ENCODE data around the gene ASAP2. TPM values are rescaled to one million over a fixed set of nuclear protein-coding genes. Genes with fewer than 3 reads are reported as not detected.

ASAP2 gene
- total RNA-seq, 2 donors from 2014 or later, result 9.2 to 17.8 TPM

GRCh38 chr2:9174771-9175437, 31.7 kb upstream of the ASAP2 start:
- TF ChIP-seq, protein P1, sequence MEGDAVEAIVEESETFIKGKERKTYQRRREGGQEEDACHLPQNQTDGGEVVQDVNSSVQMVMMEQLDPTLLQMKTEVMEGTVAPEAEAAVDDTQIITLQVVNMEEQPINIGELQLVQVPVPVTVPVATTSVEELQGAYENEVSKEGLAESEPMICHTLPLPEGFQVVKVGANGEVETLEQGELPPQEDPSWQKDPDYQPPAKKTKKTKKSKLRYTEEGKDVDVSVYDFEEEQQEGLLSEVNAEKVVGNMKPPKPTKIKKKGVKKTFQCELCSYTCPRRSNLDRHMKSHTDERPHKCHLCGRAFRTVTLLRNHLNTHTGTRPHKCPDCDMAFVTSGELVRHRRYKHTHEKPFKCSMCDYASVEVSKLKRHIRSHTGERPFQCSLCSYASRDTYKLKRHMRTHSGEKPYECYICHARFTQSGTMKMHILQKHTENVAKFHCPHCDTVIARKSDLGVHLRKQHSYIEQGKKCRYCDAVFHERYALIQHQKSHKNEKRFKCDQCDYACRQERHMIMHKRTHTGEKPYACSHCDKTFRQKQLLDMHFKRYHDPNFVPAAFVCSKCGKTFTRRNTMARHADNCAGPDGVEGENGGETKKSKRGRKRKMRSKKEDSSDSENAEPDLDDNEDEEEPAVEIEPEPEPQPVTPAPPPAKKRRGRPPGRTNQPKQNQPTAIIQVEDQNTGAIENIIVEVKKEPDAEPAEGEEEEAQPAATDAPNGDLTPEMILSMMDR (IDR thresholded peaks at IDR 0.05), result no peak
- no peak for TF ChIP-seq POLR2AphosphoS5 (IDR thresholded peaks at IDR 0.05)
- TF ChIP-seq POLR2A (IDR thresholded peaks at IDR 0.05), result no peak
- Histone ChIP-seq H3K4me1 (replicated peaks) (peaks cover 9% of the 10 kb centered on the region), H3K36me3 (no peaks in the 10 kb centered on the region), H3K27me3 (replicated peaks; ENCODE audit: insufficient read depth) (no peaks in the 10 kb centered on the region), H3K27ac (no peak overlapping the region), H3K9me3 (no peaks in the 10 kb centered on the region), H3K4me3 (no peak overlapping the region)
- no peak for DNase-seq (ENCODE audit: low spot score)
- intact Hi-C loops (cut with DNase I), result no loop called here
- 69% methylated on average over 10 of the region's 10 CpGs for WGBS

DNA sequence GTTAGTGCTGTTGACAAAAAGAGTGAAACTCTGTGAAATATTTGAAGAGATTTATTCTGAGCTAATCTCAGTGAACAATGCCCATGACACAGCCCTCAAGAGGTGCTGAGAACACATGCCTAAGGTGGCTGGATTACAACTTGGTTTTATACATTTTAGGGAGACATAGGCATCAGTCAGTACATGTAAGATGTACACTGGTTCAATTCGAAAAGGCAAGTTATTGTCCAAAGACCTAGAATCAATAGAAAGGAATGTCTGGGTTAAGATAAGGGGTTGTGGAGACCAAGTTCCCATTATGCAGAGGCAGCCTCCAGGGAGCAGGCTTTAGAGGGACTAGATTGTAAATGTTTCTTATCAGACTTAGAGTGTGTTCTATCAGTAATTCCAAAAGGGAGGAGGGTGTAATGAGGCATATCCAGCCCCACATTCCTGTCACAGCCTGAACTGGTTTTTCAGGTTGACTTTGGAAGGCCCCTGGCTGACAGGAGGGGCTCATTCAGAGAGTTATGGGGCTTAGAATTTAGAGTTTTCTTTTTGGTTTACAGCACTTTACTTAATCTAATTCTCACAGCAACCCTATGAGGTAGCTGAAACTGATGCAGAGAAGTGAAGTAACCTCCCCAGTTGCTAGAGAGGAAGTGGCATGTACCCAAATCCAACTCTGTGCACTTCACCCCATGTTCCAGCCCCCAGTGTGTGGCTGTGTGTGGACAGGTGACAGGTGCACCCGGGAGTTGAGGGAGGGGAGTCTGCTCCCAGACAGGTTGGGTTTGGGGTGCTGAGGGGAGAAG, 28.3 kb upstream of the ASAP2 start:
- intact Hi-C loops (cut with DNase I), result no loop called here
- DNase-seq (ENCODE audit: low spot score), result peak; percentile 53
- H3K9me3 ChIP-seq, result no peaks in the 10 kb centered on the region
- H3K27ac ChIP-seq, result peak overlapping the region; percentile 60 to 64
- WGBS, result 46% methylated on average over 2 of the region's 2 CpGs
- H3K27me3 ChIP-seq (replicated peaks; ENCODE audit: insufficient read depth), result no peaks in the 10 kb centered on the region
- H3K4me1 ChIP-seq (replicated peaks), result peaks cover 9% of the 10 kb centered on the region
- peak; percentile 42 for TF ChIP-seq POLR2AphosphoS5 (IDR thresholded peaks at IDR 0.05)
- TF ChIP-seq, protein P1 (IDR thresholded peaks at IDR 0.05), result no peak
- H3K4me3 ChIP-seq, result no peak overlapping the region
- no peaks in the 10 kb centered on the region for H3K36me3 ChIP-seq

DNA sequence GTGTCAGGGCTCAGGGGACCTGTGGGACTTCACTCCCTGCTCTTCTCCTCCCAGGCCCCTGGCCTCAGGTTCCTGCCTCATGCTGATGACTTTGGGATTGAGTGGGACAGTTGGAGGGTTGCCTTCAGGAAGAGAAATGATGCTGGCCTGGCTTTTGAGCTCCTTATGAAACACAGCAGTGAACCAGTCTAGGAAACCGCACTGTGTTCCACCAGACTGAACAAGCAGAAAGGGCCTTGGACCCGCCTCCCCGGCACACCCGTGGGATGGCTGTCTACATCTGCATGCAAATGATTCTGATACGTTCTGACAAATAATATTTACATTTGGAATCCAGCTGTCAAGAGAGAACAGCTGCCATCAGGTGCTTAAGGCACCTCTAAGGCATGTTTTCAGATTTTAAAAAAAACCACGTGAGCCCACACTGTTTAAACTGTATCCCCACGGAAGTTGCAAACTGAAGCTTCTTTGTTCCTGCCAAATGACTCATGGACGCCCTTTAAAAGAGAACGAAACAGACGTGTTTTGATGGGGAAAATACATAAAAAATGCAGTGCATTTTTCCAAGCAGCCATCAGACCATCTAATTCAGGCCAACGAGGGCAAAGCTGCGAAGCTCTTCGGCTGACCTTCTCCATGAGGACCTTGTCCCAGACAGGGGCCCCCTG, 27.6 kb upstream of the ASAP2 start:
- intact Hi-C loops (cut with DNase I), result no loop called here
- 25% methylated on average over 13 of the region's 13 CpGs for WGBS
- peaks cover 9% of the 10 kb centered on the region for H3K4me1 ChIP-seq (replicated peaks)

GRCh38 chr2:9179572-9180201, 26.9 kb upstream of the ASAP2 start:
- Histone ChIP-seq H3K9me3 (no peaks in the 10 kb centered on the region), H3K36me3 (no peaks in the 10 kb centered on the region), H3K4me1 (replicated peaks) (peaks cover 9% of the 10 kb centered on the region), H3K27ac (peak overlapping the region; percentile 60 to 64), H3K4me3 (no peak overlapping the region), H3K27me3 (replicated peaks; ENCODE audit: insufficient read depth) (no peaks in the 10 kb centered on the region)
- TF ChIP-seq, protein P1 (IDR thresholded peaks at IDR 0.05), result no peak
- TF ChIP-seq POLR2A (IDR thresholded peaks at IDR 0.05), result no peak
- TF ChIP-seq POLR2AphosphoS5 (IDR thresholded peaks at IDR 0.05), result no peak
- intact Hi-C loops (cut with DNase I), result no loop called here
- no peak for DNase-seq (ENCODE audit: low spot score)
- 63% methylated on average over 9 of the region's 9 CpGs for WGBS

More for the DNA sequence above, 27.6 kb upstream of the ASAP2 start:
- H3K4me3 ChIP-seq, result no peak overlapping the region
- H3K27me3 ChIP-seq (replicated peaks; ENCODE audit: insufficient read depth), result no peaks in the 10 kb centered on the region
- no peaks in the 10 kb centered on the region for H3K36me3 ChIP-seq
- peak; percentile 39 for DNase-seq (ENCODE audit: low spot score)
- TF ChIP-seq POLR2A (IDR thresholded peaks at IDR 0.05), result no peak
- TF ChIP-seq POLR2AphosphoS5 (IDR thresholded peaks at IDR 0.05), result peak; percentile 21
- no peaks in the 10 kb centered on the region for H3K9me3 ChIP-seq
- H3K27ac ChIP-seq, result peak overlapping the region; percentile 60 to 64

- Histone ChIP-seq H3K9me3 (no peaks in the 10 kb centered on the region), H3K27ac (no peak overlapping the region), H3K27me3 (replicated peaks; ENCODE audit: insufficient read depth) (no peaks in the 10 kb centered on the region), H3K4me3 (no peak overlapping the region), H3K4me1 (replicated peaks) (peaks cover 3% of the 10 kb centered on the region), H3K36me3 (no peaks in the 10 kb centered on the region)
- WGBS, result 93% methylated on average over 9 of the region's 9 CpGs
- no peak for DNase-seq (ENCODE audit: low spot score)
- TF ChIP-seq POLR2A (IDR thresholded peaks at IDR 0.05) (no peak), POLR2AphosphoS5 (IDR thresholded peaks at IDR 0.05) (no peak)
- TF ChIP-seq, protein P1 (IDR thresholded peaks at IDR 0.05), result no peak
- intact Hi-C loops (cut with DNase I), result no loop called here
Observed at GRCh38 chr2:9184361-9184760, 22.3 kb upstream of the ASAP2 start.
